Activated CD4-positive, alpha-beta memory T cell treated with anti-CD3 and anti-CD28 coated beads, Interleukin-2, amount 10 ng/mL, durations not matched to agents 7 days and 5 days (primary cell): ENCODE data around the gene MRPS18C. TPM values are rescaled to one million over a fixed set of nuclear protein-coding genes. Genes with fewer than 3 reads are reported as not detected.
"Not testable (repeated sequence)": the region's sequence is repeated elsewhere in the genome, so short reads cannot be mapped to it uniquely, and the experiment has no call there.

ENCODE experiments used
- CTCF ChIA-PET: fragments of 350-600 bp; sonication (Branson Sonifier 250); formaldehyde crosslinking; loops from one replicate; lab custom pipeline; 2021; ENCODE audit warnings: antibody characterized with exemption, inconsistent platforms; lab: Charles Lee
- POLR2A ChIA-PET: fragments of 350-600 bp; sonication (Branson Sonifier 250); formaldehyde crosslinking; loops from one replicate; lab custom pipeline; 2021; ENCODE audit warnings: antibody characterized with exemption; lab: Charles Lee
- DNase-seq: peaks from one replicate; pipeline ENCODE4 v3.0.0-alpha.2; 2020
- H3K27ac Mint-ChIP-seq: one replicate; pipeline ENCODE4 v1.8.0; 2021; ENCODE audit warnings: mild to moderate bottlenecking, mixed read lengths
- H3K27me3 Mint-ChIP-seq: one replicate; pipeline ENCODE4 v1.8.0; 2021; ENCODE audit warnings: mixed read lengths
- H3K36me3 Mint-ChIP-seq: one replicate; pipeline ENCODE4 v1.8.0; 2021; ENCODE audit warnings: low read depth, mixed read lengths
- H3K4me1 Mint-ChIP-seq: one replicate; pipeline ENCODE4 v1.8.0; 2021; ENCODE audit warnings: mixed read lengths
- H3K4me3 Mint-ChIP-seq: one replicate; pipeline ENCODE4 v1.8.0; 2021; ENCODE audit warnings: mild to moderate bottlenecking, mixed read lengths
- H3K9me3 Mint-ChIP-seq: one replicate; pipeline ENCODE4 v1.8.0; 2021; ENCODE audit warnings: mixed read lengths
- total RNA-seq, 2 experiments: library from RNA; stranded (reverse); gene quantifications; one replicate each; pipeline ENCODE4 v1.2.3, GENCODE V29; 2021

MRPS18C gene
- total RNA-seq, 2 experiments from 2014 or later, result 58.1 to 58.5 TPM

- peak overlapping the region; percentile 100 for H3K27ac Mint-ChIP-seq
- H3K4me3 Mint-ChIP-seq, result peak overlapping the region; percentile 99
- POLR2A ChIA-PET, result interaction anchor here (1.0 to 2.5 kb wide), 13 partner anchors 12 to 556 kb away, joined by 3 to 26 read pairs (median 5); partner anchors contain the start of genes ABRAXAS1, COPS4, COQ2 and GPAT3
- peaks cover 49% of the 10 kb centered on the region for H3K4me1 Mint-ChIP-seq
- no peaks in the 10 kb centered on the region for H3K27me3 Mint-ChIP-seq
- H3K36me3 Mint-ChIP-seq, result peaks cover 63% of the 10 kb centered on the region
- no peak for DNase-seq
- CTCF ChIA-PET, result interaction anchor here (0.8 to 2.9 kb wide), 2 partner anchors 172 to 1082 kb away, joined by 3 to 15 read pairs; partner anchors contain the start of genes COQ2 and HNRNPD
- H3K9me3 Mint-ChIP-seq, result no peaks in the 10 kb centered on the region
Observed at GRCh38 chr4:83456184-83456501, 285 bp downstream of the MRPS18C start.

GRCh38 chr4:83473423-83473822 lies 17.6 kb downstream of the MRPS18C start:
- no peak for DNase-seq
- Mint-ChIP-seq H3K27me3 (no peaks in the 10 kb centered on the region), H3K9me3 (no peaks in the 10 kb centered on the region), H3K27ac (no peak overlapping the region), H3K4me3 (no peak overlapping the region), H3K4me1 (peaks cover 7% of the 10 kb centered on the region), H3K36me3 (peaks cover 36% of the 10 kb centered on the region)
- ChIA-PET CTCF (interaction anchor here (0.9 to 1.0 kb wide), 2 partner anchors 9 to 24 kb away, joined by 3 to 4 read pairs; no protein-coding TSS in a partner anchor), POLR2A (interaction anchor here (1.2 kb wide), 1 partner anchor 18 kb away, joined by 4 read pairs; the partner anchor contains the start of genes HELQ and MRPS18C)

- no peak overlapping the region for H3K27ac Mint-ChIP-seq
- H3K27me3 Mint-ChIP-seq, result no peaks in the 10 kb centered on the region
- ChIA-PET POLR2A (interaction anchor here (0.7 to 1.2 kb wide), 2 partner anchors 18 to 40 kb away, joined by 3 to 4 read pairs; partner anchors contain the start of genes HELQ and MRPS18C), CTCF (interaction anchor here (0.9 kb wide), 1 partner anchor 23 kb away, joined by 4 read pairs; no protein-coding TSS in a partner anchor)
- no peak for DNase-seq
- peaks cover 7% of the 10 kb centered on the region for H3K4me1 Mint-ChIP-seq
- no peaks in the 10 kb centered on the region for H3K9me3 Mint-ChIP-seq
- peaks cover 32% of the 10 kb centered on the region for H3K36me3 Mint-ChIP-seq
- no peak overlapping the region for H3K4me3 Mint-ChIP-seq
Observed at GRCh38 chr4:83473966-83474365, 18.1 kb downstream of the MRPS18C start.

GRCh38 chr4:83484500-83485461 lies 28.9 kb downstream of the MRPS18C start, which contains the start of gene ABRAXAS1:
Gene ABRAXAS1, minus strand, starts transcription at chr4:83485100. Its CDS starts 28 bp downstream, at chr4:83485072.
- H3K27ac Mint-ChIP-seq, result peak within 1 kb of the TSS; percentile 89
- H3K4me3 Mint-ChIP-seq, result peak within 1 kb of the TSS; percentile 95
- H3K9me3 Mint-ChIP-seq, result no peaks in the 10 kb centered on the region
- H3K27me3 Mint-ChIP-seq, result no peaks in the 10 kb centered on the region
- H3K36me3 Mint-ChIP-seq, result peaks cover 3% of the 10 kb centered on the region
- CTCF ChIA-PET, result interaction anchor here (0.7 to 1.2 kb wide), 3 partner anchors 24 to 155 kb away, joined by 3 to 7 read pairs (median 3); no protein-coding TSS in a partner anchor
- DNase-seq, result peak; percentile 95
- POLR2A ChIA-PET, result interaction anchor here (0.7 to 3.7 kb wide), 17 partner anchors 9 to 1063 kb away, joined by 3 to 23 read pairs (median 3); partner anchors contain the start of genes COQ2, GPAT3, HELQ and MRPS18C
- peaks cover 15% of the 10 kb centered on the region for H3K4me1 Mint-ChIP-seq

- peaks cover 15% of the 10 kb centered on the region for H3K4me1 Mint-ChIP-seq
- H3K27ac Mint-ChIP-seq, result no peak overlapping the region
- no peak overlapping the region for H3K4me3 Mint-ChIP-seq
- CTCF ChIA-PET, result no interaction called here
- no peaks in the 10 kb centered on the region for H3K27me3 Mint-ChIP-seq
- no peak for DNase-seq
- POLR2A ChIA-PET, result interaction anchor here (2.5 to 3.7 kb wide), 2 partner anchors 12 to 32 kb away, joined by 14 to 23 read pairs; partner anchors contain the start of genes HELQ and MRPS18C
- H3K9me3 Mint-ChIP-seq, result no peaks in the 10 kb centered on the region
- H3K36me3 Mint-ChIP-seq, result peaks cover 3% of the 10 kb centered on the region
Observed at GRCh38 chr4:83486457-83487129, 30.7 kb downstream of the MRPS18C start.

- no peak for DNase-seq
- Mint-ChIP-seq H3K9me3 (no peaks in the 10 kb centered on the region), H3K27ac (no peak overlapping the region), H3K4me1 (peaks cover 8% of the 10 kb centered on the region), H3K27me3 (peaks cover 2% of the 10 kb centered on the region), H3K4me3 (no peak overlapping the region), H3K36me3 (no peaks in the 10 kb centered on the region)
- CTCF ChIA-PET, result interaction anchor here (1.2 to 4.3 kb wide), 6 partner anchors 8 to 151 kb away, joined by 3 to 30 read pairs (median 10); no protein-coding TSS in a partner anchor
- POLR2A ChIA-PET, result no interaction called here
Observed at GRCh38 chr4:83489711-83490326, 34.0 kb downstream of the MRPS18C start.

- ChIA-PET POLR2A (no interaction called here), CTCF (interaction anchor here (0.9 to 4.3 kb wide), 6 partner anchors 8 to 150 kb away, joined by 3 to 30 read pairs (median 10); partner anchors contain the start of gene GPAT3)
- H3K27ac Mint-ChIP-seq, result no peak overlapping the region
- H3K4me1 Mint-ChIP-seq, result peaks cover 4% of the 10 kb centered on the region
- H3K9me3 Mint-ChIP-seq, result no peaks in the 10 kb centered on the region
- H3K4me3 Mint-ChIP-seq, result no peak overlapping the region
- peaks cover 2% of the 10 kb centered on the region for H3K27me3 Mint-ChIP-seq
- H3K36me3 Mint-ChIP-seq, result no peaks in the 10 kb centered on the region
- no peak for DNase-seq
Observed at GRCh38 chr4:83490876-83491450, 35.1 kb downstream of the MRPS18C start.

GRCh38 chr4:83496085-83496917 lies 40.4 kb downstream of the MRPS18C start:
- not testable (repeated sequence) for H3K9me3 Mint-ChIP-seq, DNase-seq, H3K4me1 Mint-ChIP-seq, H3K4me3 Mint-ChIP-seq, H3K27ac Mint-ChIP-seq, H3K36me3 Mint-ChIP-seq, H3K27me3 Mint-ChIP-seq
- POLR2A ChIA-PET, result interaction anchor here (1.0 kb wide), 1 partner anchor 11 kb away, joined by 3 read pairs; the partner anchor contains the start of gene ABRAXAS1
- CTCF ChIA-PET, result interaction anchor here (1.1 kb wide), 1 partner anchor 23 kb away, joined by 4 read pairs; no protein-coding TSS in a partner anchor

GRCh38 chr4:83498187-83498586 lies 42.3 kb downstream of the MRPS18C start:
- DNase-seq, result no peak
- Mint-ChIP-seq H3K4me1 (no peaks in the 10 kb centered on the region), H3K9me3 (no peaks in the 10 kb centered on the region), H3K27me3 (peaks cover 3% of the 10 kb centered on the region), H3K27ac (no peak overlapping the region), H3K36me3 (no peaks in the 10 kb centered on the region), H3K4me3 (no peak overlapping the region)
- POLR2A ChIA-PET, result interaction anchor here (1.2 to 3.7 kb wide), 2 partner anchors 12 to 13 kb away, joined by 3 to 14 read pairs; partner anchors contain the start of gene ABRAXAS1
- CTCF ChIA-PET, result interaction anchor here (1.2 to 3.2 kb wide), 5 partner anchors 7 to 147 kb away, joined by 3 to 16 read pairs (median 7); no protein-coding TSS in a partner anchor

GRCh38 chr4:83501671-83502070 lies 45.8 kb downstream of the MRPS18C start:
- H3K9me3 Mint-ChIP-seq, POLR2A ChIA-PET, H3K36me3 Mint-ChIP-seq, DNase-seq, H3K4me3 Mint-ChIP-seq, H3K27ac Mint-ChIP-seq, CTCF ChIA-PET, H3K27me3 Mint-ChIP-seq: not testable (repeated sequence)
- peaks cover 14% of the 10 kb centered on the region for H3K4me1 Mint-ChIP-seq

- ChIA-PET CTCF (interaction anchor here (0.7 to 2.1 kb wide), 3 partner anchors 136 to 665 kb away, joined by 3 to 10 read pairs (median 4); no protein-coding TSS in a partner anchor), POLR2A (no interaction called here)
- no peak overlapping the region for H3K27ac Mint-ChIP-seq
Observed at GRCh38 chr4:83503974-83504373, 48.1 kb downstream of the MRPS18C start.

More at GRCh38 chr4:83503974-83504373, 48.1 kb downstream of the MRPS18C start:
- peak; percentile 35 for DNase-seq
- Mint-ChIP-seq H3K4me3 (no peak overlapping the region), H3K4me1 (peaks cover 14% of the 10 kb centered on the region), H3K27me3 (no peaks in the 10 kb centered on the region), H3K36me3 (no peaks in the 10 kb centered on the region), H3K9me3 (no peaks in the 10 kb centered on the region)
